GM21737 (cell line): ENCODE data around the gene DDX20.

ENCODE experiments used
- ATAC-seq: cut with Tn5 transposase; IDR thresholded peaks from one replicate; pipeline ENCODE4 v1.9.1; 2021; ENCODE audit warnings: mild to moderate bottlenecking, moderate library complexity; ENCODE audit not compliant: unreplicated experiment

DDX20 gene, protein sequence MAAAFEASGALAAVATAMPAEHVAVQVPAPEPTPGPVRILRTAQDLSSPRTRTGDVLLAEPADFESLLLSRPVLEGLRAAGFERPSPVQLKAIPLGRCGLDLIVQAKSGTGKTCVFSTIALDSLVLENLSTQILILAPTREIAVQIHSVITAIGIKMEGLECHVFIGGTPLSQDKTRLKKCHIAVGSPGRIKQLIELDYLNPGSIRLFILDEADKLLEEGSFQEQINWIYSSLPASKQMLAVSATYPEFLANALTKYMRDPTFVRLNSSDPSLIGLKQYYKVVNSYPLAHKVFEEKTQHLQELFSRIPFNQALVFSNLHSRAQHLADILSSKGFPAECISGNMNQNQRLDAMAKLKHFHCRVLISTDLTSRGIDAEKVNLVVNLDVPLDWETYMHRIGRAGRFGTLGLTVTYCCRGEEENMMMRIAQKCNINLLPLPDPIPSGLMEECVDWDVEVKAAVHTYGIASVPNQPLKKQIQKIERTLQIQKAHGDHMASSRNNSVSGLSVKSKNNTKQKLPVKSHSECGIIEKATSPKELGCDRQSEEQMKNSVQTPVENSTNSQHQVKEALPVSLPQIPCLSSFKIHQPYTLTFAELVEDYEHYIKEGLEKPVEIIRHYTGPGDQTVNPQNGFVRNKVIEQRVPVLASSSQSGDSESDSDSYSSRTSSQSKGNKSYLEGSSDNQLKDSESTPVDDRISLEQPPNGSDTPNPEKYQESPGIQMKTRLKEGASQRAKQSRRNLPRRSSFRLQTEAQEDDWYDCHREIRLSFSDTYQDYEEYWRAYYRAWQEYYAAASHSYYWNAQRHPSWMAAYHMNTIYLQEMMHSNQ

DNA sequence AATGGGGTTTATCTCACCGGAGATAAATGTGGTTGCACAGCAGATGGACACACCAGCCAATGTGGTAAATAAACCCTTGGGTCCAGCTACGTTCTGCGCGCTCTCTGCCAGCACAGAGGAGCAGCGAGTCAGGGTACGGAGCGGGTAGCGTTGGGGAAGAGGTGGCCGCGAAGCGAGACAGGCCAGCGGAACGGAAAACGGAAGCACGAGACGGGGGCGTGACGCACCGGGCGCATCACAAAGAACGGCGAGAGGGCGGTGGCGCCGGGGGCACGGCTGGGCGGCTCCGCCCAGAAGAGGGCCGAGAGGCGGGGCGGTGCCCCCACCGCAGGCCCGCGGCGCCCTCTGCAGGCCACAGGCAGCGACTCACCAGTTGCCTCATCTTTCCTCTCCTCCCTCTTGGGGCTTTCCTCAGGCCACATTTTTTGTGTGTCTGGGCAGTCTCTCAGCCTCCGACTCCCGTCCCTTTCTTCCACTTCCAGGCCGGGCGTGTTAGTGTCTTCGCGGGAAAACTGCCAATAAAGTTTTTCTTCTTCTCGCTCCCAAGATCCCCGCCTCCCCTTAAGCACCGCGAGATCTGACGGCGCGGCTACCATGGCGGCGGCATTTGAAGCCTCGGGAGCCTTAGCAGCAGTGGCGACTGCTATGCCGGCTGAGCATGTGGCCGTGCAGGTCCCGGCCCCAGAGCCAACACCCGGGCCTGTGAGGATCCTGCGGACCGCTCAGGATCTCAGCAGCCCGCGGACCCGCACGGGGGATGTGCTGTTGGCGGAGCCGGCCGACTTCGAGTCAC, at the start of gene DDX20:
TSS of gene DDX20 (plus strand) at position 571 of the 793 bp plus-strand sequence. CDS start at position 595, 24 bp downstream.
- peak; percentile 83 for ATAC-seq

DNA sequence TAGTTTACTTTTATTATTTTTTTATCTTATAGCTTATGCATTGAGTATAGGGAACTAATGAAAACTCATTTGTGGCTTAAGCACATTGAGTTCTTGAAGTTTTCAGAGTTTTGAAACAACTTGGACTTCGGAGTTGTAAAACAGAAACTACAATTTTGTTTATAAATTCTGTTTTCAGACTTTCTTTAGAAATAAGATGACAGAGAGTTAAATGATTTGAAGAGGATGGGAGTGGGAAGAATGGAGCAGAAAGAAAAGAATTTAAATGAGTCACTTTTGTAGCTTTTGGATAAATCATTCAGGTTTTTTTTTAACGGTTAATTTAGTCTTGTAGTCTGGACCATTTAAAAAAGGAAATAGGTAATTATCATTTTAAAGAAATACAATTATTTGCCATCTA, 48.8 kb upstream of the DDX20 start:
- ATAC-seq = no peak

DNA sequence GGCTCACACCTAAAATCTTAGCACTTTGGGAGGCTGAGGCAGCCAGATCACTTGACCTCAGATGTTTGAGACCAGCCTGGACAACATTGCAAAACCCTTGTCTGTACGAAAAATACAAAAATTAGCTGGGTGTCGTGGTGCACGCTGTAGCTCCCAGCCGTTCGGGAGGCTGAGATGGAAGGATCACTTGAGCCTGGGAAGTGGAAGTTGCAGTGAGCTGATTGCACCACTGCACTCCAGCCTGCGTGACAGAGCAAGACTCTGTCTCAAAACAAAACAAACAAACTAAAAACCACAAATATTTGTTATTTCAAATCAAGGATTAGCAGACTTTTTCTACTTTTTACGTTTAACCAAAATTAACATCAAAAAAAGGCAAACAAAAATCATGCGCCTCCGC, 47.8 kb upstream of the DDX20 start:
- no peak for ATAC-seq

DNA sequence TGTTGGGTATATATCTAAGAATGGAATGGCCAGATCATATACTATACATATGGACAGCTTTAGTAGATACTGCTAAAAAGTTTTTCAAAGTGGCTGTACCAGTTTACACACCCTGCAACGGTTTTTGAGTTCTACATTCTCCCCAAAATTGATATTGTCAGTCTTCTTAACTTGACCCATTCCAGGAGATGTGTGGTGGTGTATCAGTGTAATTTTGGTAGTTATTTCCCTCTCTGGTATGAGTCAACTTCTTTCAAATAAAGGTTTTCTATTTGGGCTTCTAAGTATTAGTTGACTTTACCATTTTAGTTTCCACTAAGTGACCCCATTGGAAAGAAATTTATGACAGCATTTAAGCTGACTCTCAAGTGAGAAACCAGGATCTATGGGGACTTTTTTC, 45.7 kb upstream of the DDX20 start:
- no peak for ATAC-seq

DNA sequence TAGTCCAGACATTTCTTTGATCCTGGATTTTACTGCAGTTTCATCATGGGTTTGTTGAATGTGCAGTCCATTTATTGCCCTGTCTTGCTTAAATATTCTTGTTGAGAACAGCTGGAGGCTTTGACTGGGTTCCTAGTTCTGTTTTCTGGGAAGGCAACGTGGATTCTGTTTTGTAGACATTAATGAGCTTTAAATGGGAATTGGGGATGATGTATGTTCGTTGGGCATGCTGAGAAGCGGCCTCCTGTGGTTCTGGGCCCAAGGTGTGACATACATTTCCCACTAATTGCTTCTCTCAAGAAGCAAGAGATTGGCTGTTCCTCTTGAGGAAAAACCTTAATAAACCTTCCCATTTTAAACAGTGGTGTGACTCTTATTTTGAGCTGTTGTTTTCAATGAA, 39.4 kb upstream of the DDX20 start:
- no peak for ATAC-seq

DNA sequence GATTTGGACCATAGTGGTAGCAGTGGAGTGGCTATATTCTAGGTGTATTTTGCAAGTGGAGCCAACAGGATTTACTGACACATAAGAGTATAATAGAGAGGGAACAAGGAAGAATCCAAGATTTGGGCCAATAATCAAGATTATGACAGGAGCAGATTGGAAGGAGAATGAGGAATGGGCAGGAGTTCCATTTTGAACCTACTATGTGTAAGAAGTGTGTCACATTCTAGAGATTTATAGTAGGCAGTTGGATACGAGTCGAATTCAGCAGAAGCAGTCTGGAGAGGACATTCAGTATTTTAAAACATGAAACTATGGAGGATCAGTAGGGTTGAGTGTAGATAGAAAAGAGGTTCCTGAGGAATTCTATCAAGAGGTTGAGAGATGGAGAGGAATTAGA, 38.3 kb upstream of the DDX20 start:
- no peak for ATAC-seq

DNA sequence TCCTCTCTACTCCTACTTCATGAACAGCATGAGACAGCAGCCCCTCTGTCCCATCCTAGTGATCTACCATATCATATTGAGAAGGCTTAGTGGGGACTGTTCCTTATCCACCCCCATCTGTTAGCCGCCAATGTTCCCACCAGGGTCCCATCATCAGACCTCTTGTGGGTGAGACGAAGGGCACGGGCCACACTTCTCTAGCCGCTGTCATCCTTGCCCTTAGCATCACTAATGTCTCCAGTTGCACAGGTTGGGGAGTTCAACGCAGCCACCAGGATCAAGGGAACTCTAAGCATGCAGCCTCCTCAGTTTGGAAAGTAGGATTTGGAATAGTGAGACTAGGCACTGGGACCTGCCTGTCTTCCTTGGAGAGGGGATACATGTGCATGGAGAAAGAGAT, 36.6 kb upstream of the DDX20 start:
- no peak for ATAC-seq

DNA sequence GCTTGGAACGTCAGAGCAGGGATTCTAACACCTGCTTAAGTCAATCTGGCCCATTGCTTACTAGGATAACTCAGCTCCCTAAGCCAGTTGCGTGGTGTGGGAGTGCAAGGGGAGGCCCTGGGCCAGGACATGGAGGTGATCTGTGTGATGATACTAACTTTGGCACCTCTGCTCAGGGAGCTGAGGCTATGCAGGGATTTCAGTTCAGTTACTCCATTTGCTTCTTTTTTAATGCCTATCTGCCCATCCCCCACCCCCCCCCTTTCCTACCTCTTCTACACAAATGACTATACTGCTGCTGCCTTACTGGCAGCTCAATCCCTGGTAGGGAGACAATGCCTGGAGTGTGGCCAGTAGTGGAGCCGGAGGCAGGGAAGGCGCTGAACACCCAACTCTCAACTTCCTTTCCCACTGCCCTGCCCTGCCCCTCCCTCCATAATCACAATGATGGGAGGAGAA, 36.0 kb upstream of the DDX20 start:
- no peak for ATAC-seq

DNA sequence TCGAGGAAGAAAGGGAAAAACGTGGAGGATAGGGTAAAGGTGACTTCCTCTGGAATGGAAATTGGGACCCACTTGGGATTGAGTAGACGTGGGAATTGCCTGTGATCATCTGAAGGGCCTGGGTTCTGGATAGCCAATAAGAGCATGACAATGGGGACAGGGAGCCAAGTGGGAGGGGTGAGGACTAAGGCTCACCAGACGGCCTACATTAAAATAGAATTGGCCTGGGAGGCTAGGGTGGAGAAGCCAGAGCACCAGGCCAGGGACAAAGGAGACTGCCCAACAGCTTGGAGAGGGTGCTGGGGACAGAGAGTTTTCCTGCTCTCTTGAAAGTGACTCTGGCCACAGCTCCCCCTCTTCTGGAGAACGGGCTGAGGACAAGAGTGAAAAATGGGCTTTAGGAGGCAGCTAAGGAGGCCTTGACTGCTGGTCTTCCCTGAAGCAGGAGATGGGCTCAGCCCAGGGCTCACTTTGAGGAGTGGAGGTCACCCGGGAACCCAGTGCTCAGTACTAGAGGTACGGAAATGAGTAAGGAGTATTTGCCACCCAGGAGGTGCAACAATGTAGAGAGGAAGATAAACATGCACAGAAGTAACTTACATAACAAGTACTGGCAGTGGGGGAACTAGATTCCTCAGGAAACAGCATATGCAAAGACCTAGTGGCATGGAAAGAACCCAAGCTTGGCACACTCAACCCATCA, 35.3 kb upstream of the DDX20 start:
- no peak for ATAC-seq

DNA sequence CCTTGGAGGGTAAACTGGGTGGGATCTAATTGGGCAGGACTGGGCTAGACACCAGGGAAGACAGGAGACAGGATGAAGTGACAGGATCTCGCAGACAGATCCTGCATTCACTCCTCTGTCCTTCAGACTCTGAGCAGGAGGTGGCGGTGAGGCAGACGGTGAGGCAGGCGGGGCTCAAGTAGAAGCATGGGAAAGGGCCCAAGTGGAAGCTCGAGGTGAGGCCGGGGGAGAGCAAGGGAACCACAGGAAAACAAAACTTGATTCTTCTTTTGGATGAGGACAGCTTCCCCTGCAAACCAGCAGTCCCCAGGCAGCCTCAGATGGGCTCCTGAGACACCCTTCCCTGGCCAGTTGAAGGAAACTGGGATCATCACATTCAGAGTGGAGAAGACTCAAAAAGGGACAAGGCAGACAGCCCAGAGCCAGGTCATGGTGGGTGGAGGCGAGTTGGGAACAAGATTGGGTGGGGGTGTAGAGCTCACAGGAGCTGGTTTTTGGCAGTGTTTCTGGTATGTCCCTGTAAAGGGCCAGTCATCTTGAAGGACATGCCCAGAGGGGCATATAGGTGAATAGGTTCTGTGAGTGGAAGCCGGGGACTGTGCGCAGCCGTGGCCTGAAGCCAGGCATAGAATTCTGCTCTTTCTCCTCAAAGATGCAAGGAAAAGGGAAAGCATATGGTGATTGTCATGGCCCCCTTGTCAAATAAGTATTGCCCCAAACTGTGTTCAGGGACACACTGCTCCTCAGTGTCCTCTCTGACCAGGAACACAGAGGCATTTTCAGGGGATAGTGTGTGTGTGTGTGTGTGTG, 34.5 kb upstream of the DDX20 start:
- ATAC-seq = no peak

DNA sequence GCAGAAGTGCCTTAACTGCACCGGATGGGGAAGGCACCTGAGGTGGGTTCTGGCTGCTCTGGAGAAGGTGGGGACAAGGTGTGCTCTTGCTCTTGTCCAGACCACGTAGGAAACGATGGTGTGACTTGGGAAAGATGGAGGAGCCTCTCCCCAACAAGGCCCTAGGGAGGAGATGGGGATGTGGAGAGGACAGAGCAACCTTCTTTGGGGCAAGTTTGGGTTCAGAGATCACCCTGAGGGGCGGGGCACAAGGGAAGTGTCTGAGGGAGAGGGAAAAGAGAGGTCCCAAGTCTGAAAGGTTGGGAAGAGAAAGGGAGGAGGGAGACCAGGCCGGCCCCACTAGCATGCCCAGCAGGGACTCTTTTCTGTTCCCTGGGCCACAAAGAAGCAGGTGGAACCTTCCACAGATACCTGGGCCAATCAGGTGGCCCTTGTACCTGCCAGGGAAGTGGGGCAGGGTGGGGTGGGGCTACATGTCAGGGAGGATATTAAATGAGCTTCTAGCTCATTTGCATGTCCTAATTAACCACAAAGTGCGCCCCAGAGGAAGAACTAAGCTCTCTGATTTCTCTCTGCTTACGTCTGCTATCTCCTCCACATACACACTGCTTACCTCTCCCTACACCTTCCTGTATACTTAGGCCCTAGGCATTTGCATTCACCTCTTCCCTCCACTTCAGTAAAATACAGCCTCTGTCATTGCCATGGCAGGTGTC, 32.5 kb upstream of the DDX20 start:
- ATAC-seq = no peak

DNA sequence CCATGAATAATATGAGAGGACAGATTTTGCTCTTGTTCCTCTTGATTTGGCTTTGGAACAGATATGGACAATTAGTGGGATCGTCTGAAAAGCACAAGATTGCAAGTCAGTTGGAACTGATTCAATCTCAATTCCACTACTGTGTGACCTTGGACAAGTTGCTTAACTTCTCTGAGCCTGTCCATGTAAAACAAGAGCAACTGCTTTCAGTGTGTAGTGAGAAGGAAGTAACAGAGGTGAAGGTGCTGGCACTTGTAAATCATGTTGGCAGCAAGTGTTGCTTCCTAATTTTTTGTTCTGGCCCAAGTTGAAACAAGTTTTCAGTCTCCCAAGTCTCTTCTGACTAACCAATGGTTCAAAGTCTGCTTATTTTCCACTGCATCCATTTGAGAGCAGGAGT, 31.8 kb upstream of the DDX20 start:
- no peak for ATAC-seq

DNA sequence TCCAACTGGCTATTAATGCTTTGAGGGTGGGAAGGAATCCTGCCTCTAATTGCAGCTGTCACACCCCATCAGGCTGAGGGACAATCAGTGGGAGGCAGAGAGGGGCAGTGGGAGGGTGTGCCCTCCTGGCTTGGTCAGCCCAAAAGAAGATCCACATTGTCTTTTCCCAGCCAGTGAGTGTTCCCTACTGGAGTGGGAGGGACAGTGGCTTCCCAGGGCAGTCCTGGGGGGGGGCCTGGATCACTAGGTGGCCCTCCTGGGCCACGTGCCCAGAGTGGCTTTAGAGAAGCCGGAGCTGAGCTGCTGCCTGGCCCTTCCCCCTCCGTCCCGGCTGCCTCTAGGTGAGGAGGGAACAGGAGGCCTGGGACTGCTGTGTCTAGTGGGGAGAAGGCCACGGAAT, 30.5 kb upstream of the DDX20 start:
- ATAC-seq = no peak

DNA sequence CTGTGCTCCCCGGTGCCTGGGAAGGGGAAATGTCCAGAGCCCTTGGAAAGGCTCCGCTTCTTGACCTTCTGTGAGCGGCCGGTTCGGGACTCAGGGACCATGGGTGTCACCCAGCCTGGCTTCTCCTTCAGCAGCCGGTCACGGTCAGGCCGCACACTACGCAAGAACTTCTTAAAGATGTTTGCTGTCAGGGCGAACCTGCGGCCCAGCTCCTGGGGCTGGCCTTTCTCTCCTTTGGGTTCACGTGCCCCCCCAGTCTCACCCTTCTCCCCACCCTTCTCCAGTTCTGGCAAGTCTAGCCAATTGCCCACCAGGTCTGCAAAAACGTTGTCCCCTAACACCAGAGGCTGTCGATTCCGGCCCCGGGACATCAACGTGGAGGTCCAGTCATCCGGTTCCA, 28.6 kb upstream of the DDX20 start:
- ATAC-seq = no peak

DNA sequence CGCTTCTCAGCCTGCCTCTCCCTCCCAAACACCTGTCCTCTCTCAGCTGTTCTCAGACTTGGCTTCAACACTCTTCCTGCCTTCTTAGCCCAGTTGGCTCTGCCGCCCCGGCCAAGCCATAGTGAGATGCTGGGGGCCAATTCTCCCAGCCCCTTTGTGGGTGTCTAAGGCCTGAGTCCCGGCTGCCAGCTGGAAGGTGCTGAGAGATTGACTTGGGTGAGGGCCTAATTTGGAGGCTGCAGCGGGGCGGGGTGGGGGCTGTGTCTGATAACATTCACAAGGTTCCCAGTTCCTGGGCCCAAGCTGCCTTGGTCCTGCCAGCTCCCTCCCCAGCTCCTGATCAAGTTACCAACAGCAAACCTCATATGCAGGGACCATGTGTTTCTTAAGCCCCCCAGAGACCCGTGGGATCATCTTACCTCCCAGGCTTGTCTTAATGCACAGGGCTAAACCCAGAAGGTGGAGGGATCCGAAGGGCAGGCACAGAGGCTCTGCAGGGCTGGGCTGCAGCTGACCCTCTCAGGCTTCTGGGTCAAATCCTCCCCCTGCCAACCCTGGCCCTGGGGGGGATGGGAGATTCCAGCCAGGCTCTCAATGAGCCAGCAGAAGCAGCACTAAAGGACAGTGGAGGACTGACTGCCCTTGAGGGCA, 26.3 kb upstream of the DDX20 start:
- ATAC-seq = no peak

DNA sequence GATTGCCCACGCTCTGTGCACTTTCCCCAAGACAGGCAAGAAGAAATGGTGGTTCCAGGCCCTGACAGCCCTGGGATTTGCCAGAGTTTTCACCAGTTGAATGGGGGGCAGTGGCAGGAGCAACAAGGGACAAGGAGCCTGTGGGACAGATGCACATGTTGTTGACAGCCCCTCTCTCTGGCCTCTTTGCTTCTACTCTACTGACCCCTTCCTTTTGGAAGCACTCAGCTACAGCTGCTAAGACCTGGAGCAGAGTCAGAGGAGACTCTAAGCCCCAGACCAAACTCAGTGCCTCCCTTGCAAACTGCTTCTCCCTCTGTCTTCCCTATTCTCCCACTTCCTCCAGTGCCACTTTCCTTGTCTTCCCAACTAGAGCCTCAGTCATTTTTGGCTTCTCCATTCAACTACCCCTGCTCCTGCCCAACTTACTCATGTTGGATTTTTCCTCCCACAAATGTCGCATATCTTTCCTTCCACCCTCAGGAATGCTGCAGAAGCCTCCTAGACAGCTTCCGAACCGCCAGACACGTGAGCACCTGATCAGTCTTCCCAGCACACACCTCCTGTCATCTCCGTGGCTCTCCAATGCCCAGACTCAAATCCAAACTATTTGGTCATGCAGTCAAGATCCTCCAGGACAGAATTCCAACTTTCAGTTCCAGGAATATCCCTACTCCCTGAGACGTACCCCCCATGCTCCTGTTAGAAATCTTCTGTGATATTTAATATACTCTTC, 25.6 kb upstream of the DDX20 start:
- no peak for ATAC-seq

DNA sequence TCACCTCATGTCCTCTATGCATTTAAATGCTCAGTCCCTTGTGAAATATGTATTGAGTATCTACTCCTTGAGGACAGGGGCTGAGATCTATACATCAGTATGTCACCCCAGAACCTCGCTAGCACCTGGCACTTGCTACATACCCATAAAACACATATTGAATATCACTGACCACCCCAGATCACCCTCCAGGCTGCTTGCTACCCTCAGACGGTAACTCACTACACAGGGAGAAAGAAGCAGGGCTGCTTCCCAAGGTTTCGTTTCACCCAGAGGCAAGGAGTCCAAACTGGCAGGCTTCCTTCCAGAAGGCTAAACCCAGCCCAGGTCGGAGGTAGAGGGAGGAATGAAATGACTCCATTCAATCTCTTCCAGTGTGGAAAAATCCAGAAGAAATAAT, 25.0 kb upstream of the DDX20 start:
- ATAC-seq = no peak

DNA sequence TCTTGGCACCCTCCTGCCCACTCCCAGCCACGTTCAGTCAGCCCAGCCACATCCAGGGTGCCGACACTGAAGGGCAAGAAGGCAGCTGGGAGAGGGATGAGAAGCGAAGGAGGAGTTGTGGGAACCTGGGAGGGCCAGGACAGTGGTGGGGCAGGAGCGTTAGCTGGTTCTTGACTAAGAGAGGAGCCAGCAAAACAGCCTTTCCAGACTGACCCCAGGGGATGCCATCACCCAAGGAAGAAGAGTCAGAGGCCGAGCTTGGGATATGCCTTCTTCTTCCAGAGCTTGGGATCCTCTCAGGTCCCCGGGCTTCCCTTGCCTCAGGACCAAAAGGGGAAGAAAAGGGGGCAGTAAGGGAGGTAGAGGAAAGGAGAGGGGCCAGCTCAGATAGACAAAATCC, 23.7 kb upstream of the DDX20 start:
- no peak for ATAC-seq
